SK-N-SH (cell line): ENCODE data around the gene MPZL1. TPM values are rescaled to one million over a fixed set of nuclear protein-coding genes. Genes with fewer than 3 reads are reported as not detected.

Experiments used
- CTCF ChIA-PET: fragments of 300-600, 350-600 bp; formaldehyde crosslinking; extraction: SDS; loops from one replicate; lab custom pipeline; 2021; lab: Yijun Ruan, JAX
- POLR2A ChIA-PET: fragments of 350-600 bp; sonication (Branson Sonifier 250); formaldehyde crosslinking; extraction: SDS; loops from one replicate; lab custom pipeline; 2020; ENCODE audit warnings: antibody characterized with exemption, inconsistent platforms; lab: Yijun Ruan, JAX
- DNase-seq: peaks from one replicate; pipeline ENCODE4 v3.0.0; 2012
- H2AFZ ChIP-seq: fragments of 200-600 bp; sonication (generic); 2 replicates; pipeline ENCODE4 v1.8.1; 2016; ENCODE audit warnings: antibody characterized with exemption, mild to moderate bottlenecking, low read depth
- H3F3A ChIP-seq: fragments of 200-600 bp; sonication (generic); replicated peaks from 2 replicates; pipeline ENCODE3; 2016; ENCODE audit warnings: antibody characterized with exemption, mild to moderate bottlenecking; ENCODE audit not compliant: insufficient read depth
- H3K27ac ChIP-seq, 2 experiments: fragments of 200-500 bp in 1 of 2; fragments of 200-600 bp in 1 of 2; sonication (Bioruptor generic) in 1 of 2; sonication (generic), shearing (Covaris generic) in 1 of 2; 2 replicates each; pipeline versions ENCODE4 v1.5.1 to v1.6.1; 2014 to 2016; ENCODE audit warnings: low read depth in 2 of 2, inconsistent platforms in 1 of 2, low read length in 1 of 2, mild to moderate bottlenecking in 1 of 2, mixed read lengths in 1 of 2
- H3K27me3 ChIP-seq: fragments of 200-600 bp; sonication (generic), shearing (Covaris generic); 2 replicates; pipeline ENCODE4 v1.6.1; 2016; ENCODE audit warnings: mixed run types; ENCODE audit not compliant: insufficient read depth
- H3K36me3 ChIP-seq, 2 experiments: fragments of 200-500 bp in 1 of 2; fragments of 200-600 bp in 1 of 2; sonication (Bioruptor generic) in 1 of 2; sonication (generic) in 1 of 2; replicated peaks in 1 of 2; 2 replicates each; pipeline versions ENCODE3 to v1.5.1; 2014 to 2016; ENCODE audit warnings: low read length in 1 of 2, mild to moderate bottlenecking in 1 of 2; ENCODE audit not compliant: insufficient read depth in 2 of 2, control insufficient read depth in 1 of 2
- H3K4me1 ChIP-seq, 2 experiments: fragments of 200-500 bp in 1 of 2; fragments of 200-600 bp in 1 of 2; sonication (Bioruptor generic) in 1 of 2; sonication (generic), shearing (Covaris generic) in 1 of 2; 2 replicates each; pipeline versions ENCODE4 v1.5.1 to v1.6.1; 2014 to 2016; ENCODE audit warnings: low read depth in 1 of 2, low read length in 1 of 2, mixed run types in 1 of 2; ENCODE audit not compliant: insufficient read depth in 2 of 2, control insufficient read depth in 1 of 2
- H3K4me2 ChIP-seq: fragments of 200-600 bp; sonication (generic), shearing (Covaris generic); 2 replicates; pipeline ENCODE4 v1.6.1; 2017; ENCODE audit warnings: mixed run types
- H3K4me3 ChIP-seq, 2 experiments: fragments of 200-500 bp in 1 of 2; fragments of 200-600 bp in 1 of 2; sonication (Bioruptor generic) in 1 of 2; sonication (generic), shearing (Covaris generic) in 1 of 2; 2 replicates each; pipeline versions ENCODE4 v1.5.1 to v1.8.1; 2014 to 2016; ENCODE audit warnings: low read depth in 2 of 2, inconsistent platforms in 1 of 2, low read length in 1 of 2, mild to moderate bottlenecking in 1 of 2, mixed read lengths in 1 of 2, moderate library complexity in 1 of 2
- H3K79me2 ChIP-seq: fragments of 200-600 bp; sonication (generic); 2 replicates; pipeline ENCODE4 v1.8.1; 2017; ENCODE audit warnings: mild to moderate bottlenecking; ENCODE audit not compliant: insufficient read depth
- H3K9ac ChIP-seq: fragments of 200-600 bp; sonication (generic); 2 replicates; pipeline ENCODE4 v1.6.1; 2017; ENCODE audit warnings: mixed run types
- H3K9me2 ChIP-seq: fragments of 200-600 bp; sonication (generic); 2 replicates; pipeline ENCODE4 v1.6.1; 2017; ENCODE audit warnings: mixed run types
- H3K9me3 ChIP-seq: fragments of 200-600 bp; sonication (generic); 2 replicates; pipeline ENCODE4 v1.6.1; 2017; ENCODE audit warnings: mixed run types, mild to moderate bottlenecking, moderate library complexity
- H4K20me1 ChIP-seq: fragments of 200-600 bp; sonication (generic); 2 replicates; pipeline ENCODE4 v1.6.1; 2017; ENCODE audit warnings: mild to moderate bottlenecking, mixed run types; ENCODE audit not compliant: insufficient read depth
- CHD2 ChIP-seq: fragments of 150-350 bp; IDR thresholded peaks from 2 replicates; pipeline ENCODE4 v1.6.1; 2018; ENCODE audit warnings: low read length; ENCODE audit not compliant: partially characterized antibody
- EZH2phosphoT487 ChIP-seq: fragments of 200-600 bp; sonication (generic); IDR thresholded peaks from 2 replicates; pipeline ENCODE4 v1.6.1; 2017; ENCODE audit warnings: low read depth, mixed run types, mild to moderate bottlenecking, antibody characterized with exemption, moderate library complexity, borderline replicate concordance
- FOSL2 ChIP-seq: IDR thresholded peaks from 2 replicates; pipeline ENCODE4 v1.4.0; 2012; ENCODE audit warnings: low read depth, mild to moderate bottlenecking, moderate library complexity, borderline replicate concordance
- FOXM1 ChIP-seq: IDR thresholded peaks from 2 replicates; pipeline ENCODE4 v1.4.0; 2012; ENCODE audit warnings: low read depth, mild to moderate bottlenecking
- GATA2 ChIP-seq: sonication (generic); formaldehyde crosslinking; IDR thresholded peaks from 2 replicates; pipeline ENCODE4 v1.5.0; 2020; ENCODE audit warnings: mild to moderate bottlenecking, missing genetic modification reagents
- MEF2A ChIP-seq: IDR thresholded peaks from 2 replicates; pipeline ENCODE4 v1.4.0; 2012; ENCODE audit warnings: low read depth, borderline replicate concordance
- NFIC ChIP-seq: IDR thresholded peaks from 2 replicates; pipeline ENCODE4 v1.4.0; 2012; ENCODE audit warnings: borderline replicate concordance
- NRF1 ChIP-seq: IDR thresholded peaks from 2 replicates; pipeline ENCODE4 v1.6.1; 2012; ENCODE audit warnings: low read depth, mild to moderate bottlenecking, low read length
- RFX5 ChIP-seq: IDR thresholded peaks from 2 replicates; pipeline ENCODE4 v1.6.1; 2012; ENCODE audit warnings: mild to moderate bottlenecking, improper control_type of control experiment, low read length
- RXRA ChIP-seq: IDR thresholded peaks from 2 replicates; pipeline ENCODE4 v1.4.0; 2012; ENCODE audit warnings: low read depth, mild to moderate bottlenecking, borderline replicate concordance
- SMC3 ChIP-seq: IDR thresholded peaks from 2 replicates; pipeline ENCODE4 v1.6.1; 2012; ENCODE audit warnings: low read depth, low read length, improper control_type of control experiment
- polyA plus RNA-seq, 3 experiments: library from polyadenylated mRNA; depleted of rRNA; stranded (reverse); fragments of >200 nt; gene quantifications; 2 replicates each; pipeline ENCODE4 v1.2.3, GENCODE V29; 2012
- TF ChIP-seq, protein P1 (sequence below): IDR thresholded peaks from 2 replicates; pipeline ENCODE4 v1.4.0; 2012; ENCODE audit warnings: low read depth, borderline replicate concordance
- TF ChIP-seq, protein P2 (sequence below): IDR thresholded peaks from 2 replicates; pipeline ENCODE4; 2012
- TF ChIP-seq, protein P3 (sequence below): fragments of 200-600 bp; sonication (generic); IDR thresholded peaks from 2 replicates; pipeline ENCODE4 v1.6.1; 2017; ENCODE audit warnings: antibody characterized with exemption, mild to moderate bottlenecking, moderate library complexity
- TF ChIP-seq, protein P4 (sequence below): IDR thresholded peaks from 2 replicates; pipeline ENCODE4 v1.4.0; 2012; ENCODE audit warnings: low read depth, borderline replicate concordance

Gene MPZL1
- polyA plus RNA-seq, 1 of the 3 experiments (the other 2 are of a cell fraction) = 27.3 TPM

DNA sequence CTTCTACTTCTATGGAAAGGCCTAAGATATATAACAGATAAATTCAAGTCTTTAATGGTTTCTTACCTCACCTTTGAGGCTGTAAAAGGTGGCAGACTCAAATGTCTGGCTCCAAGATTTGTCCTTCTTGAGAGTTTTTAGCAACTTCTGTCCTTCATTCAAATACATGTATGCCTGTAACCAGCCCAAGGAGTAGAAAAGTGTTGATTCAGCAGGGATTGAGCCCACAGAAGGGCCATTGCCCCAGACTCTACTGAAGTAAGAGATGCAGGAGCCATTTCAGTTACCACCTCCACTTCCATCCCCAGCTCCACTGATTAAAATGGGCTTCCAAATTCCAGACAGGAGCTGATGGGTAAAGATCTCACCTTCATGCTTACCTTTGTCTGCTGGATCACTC is 112.1 kb downstream of the MPZL1 start:
- no peaks in the 10 kb centered on the region for H3K4me1 ChIP-seq
- H3K79me2 ChIP-seq = no peaks in the 10 kb centered on the region
- no peaks in the 10 kb centered on the region for H3F3A ChIP-seq
- ChIA-PET CTCF (interaction anchor here (1.6 kb wide), 1 partner anchor 248 kb away, joined by 5 read pairs; no protein-coding TSS in a partner anchor), POLR2A (no interaction called here)
- H3K27me3 ChIP-seq = no peaks in the 10 kb centered on the region
- H3K9me3 ChIP-seq = no peaks in the 10 kb centered on the region
- H3K36me3 ChIP-seq = no peaks in the 10 kb centered on the region
- H2AFZ ChIP-seq = no peak overlapping the region
- H3K27ac ChIP-seq = no peak overlapping the region
- no peak overlapping the region for H3K4me3 ChIP-seq
- TF ChIP-seq SMC3 (no peak), RXRA (no peak), FOXM1 (no peak), NRF1 (no peak), FOSL2 (no peak), MEF2A (no peak), EZH2phosphoT487 (no peak), RFX5 (no peak), GATA2 (CRISPR knock-in tag) (no peak), NFIC (no peak), CHD2 (no peak)
- TF ChIP-seq, protein P1, sequence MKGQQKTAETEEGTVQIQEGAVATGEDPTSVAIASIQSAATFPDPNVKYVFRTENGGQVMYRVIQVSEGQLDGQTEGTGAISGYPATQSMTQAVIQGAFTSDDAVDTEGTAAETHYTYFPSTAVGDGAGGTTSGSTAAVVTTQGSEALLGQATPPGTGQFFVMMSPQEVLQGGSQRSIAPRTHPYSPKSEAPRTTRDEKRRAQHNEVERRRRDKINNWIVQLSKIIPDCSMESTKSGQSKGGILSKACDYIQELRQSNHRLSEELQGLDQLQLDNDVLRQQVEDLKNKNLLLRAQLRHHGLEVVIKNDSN = no peak
- TF ChIP-seq, protein P2, sequence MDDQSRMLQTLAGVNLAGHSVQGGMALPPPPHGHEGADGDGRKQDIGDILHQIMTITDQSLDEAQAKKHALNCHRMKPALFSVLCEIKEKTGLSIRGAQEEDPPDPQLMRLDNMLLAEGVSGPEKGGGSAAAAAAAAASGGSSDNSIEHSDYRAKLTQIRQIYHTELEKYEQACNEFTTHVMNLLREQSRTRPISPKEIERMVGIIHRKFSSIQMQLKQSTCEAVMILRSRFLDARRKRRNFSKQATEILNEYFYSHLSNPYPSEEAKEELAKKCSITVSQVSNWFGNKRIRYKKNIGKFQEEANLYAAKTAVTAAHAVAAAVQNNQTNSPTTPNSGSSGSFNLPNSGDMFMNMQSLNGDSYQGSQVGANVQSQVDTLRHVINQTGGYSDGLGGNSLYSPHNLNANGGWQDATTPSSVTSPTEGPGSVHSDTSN = no peak
- TF ChIP-seq, protein P3, sequence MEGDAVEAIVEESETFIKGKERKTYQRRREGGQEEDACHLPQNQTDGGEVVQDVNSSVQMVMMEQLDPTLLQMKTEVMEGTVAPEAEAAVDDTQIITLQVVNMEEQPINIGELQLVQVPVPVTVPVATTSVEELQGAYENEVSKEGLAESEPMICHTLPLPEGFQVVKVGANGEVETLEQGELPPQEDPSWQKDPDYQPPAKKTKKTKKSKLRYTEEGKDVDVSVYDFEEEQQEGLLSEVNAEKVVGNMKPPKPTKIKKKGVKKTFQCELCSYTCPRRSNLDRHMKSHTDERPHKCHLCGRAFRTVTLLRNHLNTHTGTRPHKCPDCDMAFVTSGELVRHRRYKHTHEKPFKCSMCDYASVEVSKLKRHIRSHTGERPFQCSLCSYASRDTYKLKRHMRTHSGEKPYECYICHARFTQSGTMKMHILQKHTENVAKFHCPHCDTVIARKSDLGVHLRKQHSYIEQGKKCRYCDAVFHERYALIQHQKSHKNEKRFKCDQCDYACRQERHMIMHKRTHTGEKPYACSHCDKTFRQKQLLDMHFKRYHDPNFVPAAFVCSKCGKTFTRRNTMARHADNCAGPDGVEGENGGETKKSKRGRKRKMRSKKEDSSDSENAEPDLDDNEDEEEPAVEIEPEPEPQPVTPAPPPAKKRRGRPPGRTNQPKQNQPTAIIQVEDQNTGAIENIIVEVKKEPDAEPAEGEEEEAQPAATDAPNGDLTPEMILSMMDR = no peak
- TF ChIP-seq, protein P4, sequence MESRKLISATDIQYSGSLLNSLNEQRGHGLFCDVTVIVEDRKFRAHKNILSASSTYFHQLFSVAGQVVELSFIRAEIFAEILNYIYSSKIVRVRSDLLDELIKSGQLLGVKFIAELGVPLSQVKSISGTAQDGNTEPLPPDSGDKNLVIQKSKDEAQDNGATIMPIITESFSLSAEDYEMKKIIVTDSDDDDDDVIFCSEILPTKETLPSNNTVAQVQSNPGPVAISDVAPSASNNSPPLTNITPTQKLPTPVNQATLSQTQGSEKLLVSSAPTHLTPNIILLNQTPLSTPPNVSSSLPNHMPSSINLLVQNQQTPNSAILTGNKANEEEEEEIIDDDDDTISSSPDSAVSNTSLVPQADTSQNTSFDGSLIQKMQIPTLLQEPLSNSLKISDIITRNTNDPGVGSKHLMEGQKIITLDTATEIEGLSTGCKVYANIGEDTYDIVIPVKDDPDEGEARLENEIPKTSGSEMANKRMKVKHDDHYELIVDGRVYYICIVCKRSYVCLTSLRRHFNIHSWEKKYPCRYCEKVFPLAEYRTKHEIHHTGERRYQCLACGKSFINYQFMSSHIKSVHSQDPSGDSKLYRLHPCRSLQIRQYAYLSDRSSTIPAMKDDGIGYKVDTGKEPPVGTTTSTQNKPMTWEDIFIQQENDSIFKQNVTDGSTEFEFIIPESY = no peak
- no peak for DNase-seq
- H3K9me2 ChIP-seq = no peaks in the 10 kb centered on the region
- H4K20me1 ChIP-seq = no peaks in the 10 kb centered on the region
- H3K9ac ChIP-seq = no peak overlapping the region
- no peak overlapping the region for H3K4me2 ChIP-seq
